Measurements from ENCODE around the gene CD33. TPM values are rescaled to one million over a fixed set of nuclear protein-coding genes. Genes with fewer than 3 reads are reported as not detected.
"Not testable (repeated sequence)": the region's sequence is repeated elsewhere in the genome, so short reads cannot be mapped to it uniquely, and the experiment has no call there.

CD33 gene
- total RNA-seq, result 1 to 10 TPM; 1.3 to 1.7 TPM
- polyA plus RNA-seq (ENCODE audit: insufficient read depth, low read depth, low replicate concordance), result 3.8 TPM
- long read RNA-seq, donor 1, result 0 reads
- long read RNA-seq, donor 2, result 0 reads

DNA sequence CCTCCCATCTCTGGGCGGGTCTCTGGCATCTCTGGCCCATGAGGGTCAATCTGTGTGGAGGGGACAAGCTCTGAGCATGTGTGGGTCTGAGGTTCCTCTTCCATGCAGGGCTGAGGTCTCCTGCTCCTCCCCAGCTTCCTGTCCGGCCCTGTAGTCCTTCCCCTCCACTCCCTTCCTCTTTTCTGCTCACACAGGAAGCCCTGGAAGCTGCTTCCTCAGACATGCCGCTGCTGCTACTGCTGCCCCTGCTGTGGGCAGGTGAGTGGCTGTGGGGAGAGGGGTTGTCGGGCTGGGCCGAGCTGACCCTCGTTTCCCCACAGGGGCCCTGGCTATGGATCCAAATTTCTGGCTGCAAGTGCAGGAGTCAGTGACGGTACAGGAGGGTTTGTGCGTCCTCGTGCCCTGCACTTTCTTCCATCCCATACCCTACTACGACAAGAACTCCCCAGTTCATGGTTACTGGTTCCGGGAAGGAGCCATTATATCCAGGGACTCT, at the start of gene CD33:
Gene CD33 (plus strand): TSS at position 183 of the 496 bp plus-strand sequence. CDS start 39 bp downstream, at position 222.
- WGBS, 2 donors, result 77 to 82% methylated on average over 9 to 11 of the region's 11 CpGs

DNA sequence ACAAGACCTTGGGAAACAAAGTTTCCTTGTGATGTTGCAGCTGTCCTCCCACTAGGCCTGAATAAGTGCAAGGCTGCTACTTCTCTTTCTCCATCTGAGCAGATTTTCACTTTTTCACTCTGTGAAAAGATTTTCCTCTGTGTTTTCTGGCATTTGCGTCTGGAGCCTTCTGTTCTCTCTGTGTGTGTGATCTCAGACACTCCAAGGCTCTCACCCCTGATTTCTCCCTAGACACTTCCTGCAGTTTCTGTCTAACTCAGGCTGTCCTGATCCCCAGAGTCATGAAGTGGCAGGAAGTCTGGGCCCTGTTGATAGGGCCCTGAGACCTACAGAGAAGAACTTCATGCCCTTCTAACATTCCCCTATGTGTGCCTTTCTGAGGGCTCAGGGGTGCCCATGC, 45.6 kb upstream of the CD33 start:
- WGBS, 2 donors, result 21 to 27% methylated on average over 1 of the region's 1 CpG

More for the DNA sequence above, at the start of gene CD33:
- intact Hi-C loops (cut with DNase I; ENCODE audit: low total_unique reads); H3K36me3 ChIP-seq (ENCODE audit: low read depth, missing control alignments); H3K27me3 ChIP-seq; H3K4me1 ChIP-seq; H3K4me3 ChIP-seq; DNase-seq; H3K27ac ChIP-seq; H3K9me3 ChIP-seq: not testable (repeated sequence)

DNA sequence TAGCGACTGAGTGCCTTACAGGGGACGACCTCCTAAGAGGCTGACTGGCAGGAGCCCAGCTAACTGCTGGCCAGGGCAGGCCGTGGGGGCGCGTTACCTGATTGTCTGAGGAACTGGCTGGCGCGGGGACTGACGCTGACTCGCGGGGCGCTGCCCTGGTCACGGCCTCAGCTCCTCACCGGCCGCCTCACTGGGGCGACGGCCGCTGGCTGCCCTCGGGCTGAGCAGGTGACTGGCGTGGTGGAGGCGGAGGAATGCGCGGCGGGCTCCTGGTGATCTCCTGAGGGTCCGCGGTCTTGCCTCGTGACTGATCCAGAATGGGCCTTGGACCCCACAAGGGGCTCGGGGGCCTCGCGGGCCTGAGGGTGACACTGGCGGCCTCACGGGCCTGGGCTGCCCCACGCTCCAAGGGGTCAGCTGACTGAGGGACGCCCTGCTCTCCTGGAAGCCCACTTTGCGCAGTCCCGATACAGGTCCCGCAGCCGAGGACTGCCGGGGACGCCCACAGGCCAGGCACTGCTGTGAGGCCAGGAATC, 43.4 kb upstream of the CD33 start:
- TF ChIP-seq, protein P1, sequence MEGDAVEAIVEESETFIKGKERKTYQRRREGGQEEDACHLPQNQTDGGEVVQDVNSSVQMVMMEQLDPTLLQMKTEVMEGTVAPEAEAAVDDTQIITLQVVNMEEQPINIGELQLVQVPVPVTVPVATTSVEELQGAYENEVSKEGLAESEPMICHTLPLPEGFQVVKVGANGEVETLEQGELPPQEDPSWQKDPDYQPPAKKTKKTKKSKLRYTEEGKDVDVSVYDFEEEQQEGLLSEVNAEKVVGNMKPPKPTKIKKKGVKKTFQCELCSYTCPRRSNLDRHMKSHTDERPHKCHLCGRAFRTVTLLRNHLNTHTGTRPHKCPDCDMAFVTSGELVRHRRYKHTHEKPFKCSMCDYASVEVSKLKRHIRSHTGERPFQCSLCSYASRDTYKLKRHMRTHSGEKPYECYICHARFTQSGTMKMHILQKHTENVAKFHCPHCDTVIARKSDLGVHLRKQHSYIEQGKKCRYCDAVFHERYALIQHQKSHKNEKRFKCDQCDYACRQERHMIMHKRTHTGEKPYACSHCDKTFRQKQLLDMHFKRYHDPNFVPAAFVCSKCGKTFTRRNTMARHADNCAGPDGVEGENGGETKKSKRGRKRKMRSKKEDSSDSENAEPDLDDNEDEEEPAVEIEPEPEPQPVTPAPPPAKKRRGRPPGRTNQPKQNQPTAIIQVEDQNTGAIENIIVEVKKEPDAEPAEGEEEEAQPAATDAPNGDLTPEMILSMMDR (IDR thresholded peaks at IDR 0.05), result no peak
- no peak for TF ChIP-seq POLR2A (IDR thresholded peaks at IDR 0.05)
- intact Hi-C loops (cut with DNase I; ENCODE audit: low total_unique reads), result no loop called here
- DNase-seq, result no peak
- no peaks in the 10 kb centered on the region for H3K9me3 ChIP-seq
- H3K27me3 ChIP-seq, result no peaks in the 10 kb centered on the region
- peaks cover 30% of the 10 kb centered on the region for H3K4me1 ChIP-seq
- peak overlapping the region; percentile 42 to 52 for H3K4me3 ChIP-seq
- peak overlapping the region in 1 of 2 donors; percentile 30 for H3K27ac ChIP-seq
- WGBS, 2 donors, result 66 to 76% methylated on average over 7 to 39 of the region's 39 CpGs
- no peaks in the 10 kb centered on the region for H3K36me3 ChIP-seq (ENCODE audit: low read depth, missing control alignments)

More for the DNA sequence above, 45.6 kb upstream of the CD33 start:
- Histone ChIP-seq H3K27ac (peak overlapping the region; percentile 83 to 89), H3K4me3 (no peak overlapping the region), H3K4me1 (peaks cover 26% of the 10 kb centered on the region), H3K36me3 (ENCODE audit: low read depth, missing control alignments) (no peaks in the 10 kb centered on the region), H3K9me3 (no peaks in the 10 kb centered on the region), H3K27me3 (no peaks in the 10 kb centered on the region)
- DNase-seq, result peak; percentile 49
- intact Hi-C loops (cut with DNase I; ENCODE audit: low total_unique reads), result no loop called here
- TF ChIP-seq, protein P1 (IDR thresholded peaks at IDR 0.05), result no peak
- TF ChIP-seq POLR2A (IDR thresholded peaks at IDR 0.05), result no peak

DNA sequence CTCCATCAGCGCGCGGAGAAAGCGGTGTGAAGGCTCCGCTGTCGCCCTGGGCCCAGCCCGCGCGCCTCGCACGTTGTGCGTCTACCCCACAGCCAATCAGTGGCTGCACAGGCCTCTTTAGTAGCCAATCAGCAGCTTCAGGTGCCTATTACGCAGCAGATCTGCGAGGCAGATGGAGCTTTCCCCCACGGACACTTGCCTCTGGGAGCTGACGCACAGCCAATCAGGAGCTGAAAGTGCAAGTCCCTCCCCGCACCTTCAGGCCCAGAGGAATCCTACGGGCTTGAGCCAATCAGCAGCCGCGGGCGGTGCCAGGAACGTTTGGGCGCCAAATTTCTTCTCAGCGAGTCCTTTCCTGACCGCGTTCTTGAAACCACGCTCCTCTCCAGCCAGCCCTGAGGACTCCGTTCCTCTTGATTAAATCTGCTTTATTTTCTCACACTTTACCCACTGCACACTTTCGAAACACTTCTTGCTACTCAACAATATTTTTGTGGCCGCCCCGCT, 42.9 kb upstream of the CD33 start:
- peak; percentile 93 for DNase-seq
- no peak for TF ChIP-seq POLR2A (IDR thresholded peaks at IDR 0.05)
- TF ChIP-seq, protein P1 (IDR thresholded peaks at IDR 0.05), result no peak
- 50 to 60% methylated on average over 26 to 31 of the region's 31 CpGs for WGBS, 2 donors

DNA sequence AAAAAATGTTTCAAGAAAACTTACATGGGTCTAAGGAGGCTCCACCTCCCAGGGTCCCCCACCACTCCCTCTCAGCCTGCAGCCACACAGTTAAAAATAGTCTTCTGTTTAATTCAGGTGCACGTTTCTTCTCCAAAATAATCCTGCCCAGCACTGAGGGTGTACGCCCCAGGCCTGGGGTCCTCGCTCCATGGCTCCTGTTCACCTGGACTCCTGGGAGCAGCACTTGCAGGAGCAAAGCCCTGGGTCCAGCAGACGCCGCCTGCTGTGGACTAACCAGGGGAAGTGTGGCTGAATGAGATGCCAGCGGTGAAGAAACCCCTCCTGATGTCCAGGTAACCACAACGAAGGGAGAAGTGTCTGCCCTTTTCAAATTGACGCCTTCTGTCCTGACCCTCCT, 41.3 kb upstream of the CD33 start:
- no peak for DNase-seq
- WGBS, 2 donors, result 79 to 86% methylated on average over 8 of the region's 8 CpGs
- no peaks in the 10 kb centered on the region for H3K9me3 ChIP-seq
- H3K4me3 ChIP-seq, result no peak overlapping the region
- TF ChIP-seq, protein P1 (IDR thresholded peaks at IDR 0.05), result no peak
- TF ChIP-seq POLR2A (IDR thresholded peaks at IDR 0.05), result no peak
- no peak overlapping the region for H3K27ac ChIP-seq
- no peaks in the 10 kb centered on the region for H3K36me3 ChIP-seq (ENCODE audit: low read depth, missing control alignments)
- peaks cover 23% of the 10 kb centered on the region for H3K4me1 ChIP-seq
- no peaks in the 10 kb centered on the region for H3K27me3 ChIP-seq
- intact Hi-C loops (cut with DNase I; ENCODE audit: low total_unique reads), result no loop called here

More for the DNA sequence above, 42.9 kb upstream of the CD33 start:
- Histone ChIP-seq H3K27ac (peak overlapping the region in 1 of 2 donors; percentile 30), H3K4me3 (peak overlapping the region; percentile 42 to 52), H3K9me3 (no peaks in the 10 kb centered on the region), H3K4me1 (peaks cover 30% of the 10 kb centered on the region), H3K36me3 (ENCODE audit: low read depth, missing control alignments) (no peaks in the 10 kb centered on the region), H3K27me3 (no peaks in the 10 kb centered on the region)
- intact Hi-C loops (cut with DNase I; ENCODE audit: low total_unique reads), result no loop called here
